GM19193 (cell line): ENCODE results near the gene TRIM8.

Source experiments
- POLR2A ChIP-seq: IDR thresholded peaks from 4 replicates; pipeline ENCODE4 v1.6.1; 2011; ENCODE audit not compliant: insufficient read depth, insufficient read length; ENCODE audit errors: extremely low read depth

Gene TRIM8

GRCh38 chr10:102660888-102661657, 16.8 kb downstream of the TRIM8 start:
- peak; percentile 45 for TF ChIP-seq POLR2A

GRCh38 chr10:102661658-102662028, 17.4 kb downstream of the TRIM8 start:
- TF ChIP-seq POLR2A: no peak

- no peak for TF ChIP-seq POLR2A
Observed at GRCh38 chr10:102665904-102666509, 21.7 kb downstream of the TRIM8 start.

GRCh38 chr10:102668326-102669107, 24.2 kb downstream of the TRIM8 start:
- TF ChIP-seq POLR2A: no peak

- TF ChIP-seq POLR2A: no peak
Observed at GRCh38 chr10:102669206-102670064, 25.2 kb downstream of the TRIM8 start.

GRCh38 chr10:102670065-102670670, 25.9 kb downstream of the TRIM8 start:
- TF ChIP-seq POLR2A: no peak

- TF ChIP-seq POLR2A: no peak
Observed at GRCh38 chr10:102670871-102671434, 26.7 kb downstream of the TRIM8 start.

GRCh38 chr10:102673236-102673818, 29.0 kb downstream of the TRIM8 start:
- TF ChIP-seq POLR2A: no peak

- TF ChIP-seq POLR2A: no peak
Observed at GRCh38 chr10:102673819-102674511, 29.7 kb downstream of the TRIM8 start.

- TF ChIP-seq POLR2A: no peak
Observed at GRCh38 chr10:102674566-102674965, 30.3 kb downstream of the TRIM8 start.

- TF ChIP-seq POLR2A: no peak
Observed at GRCh38 chr10:102675011-102675665, 30.9 kb downstream of the TRIM8 start.

GRCh38 chr10:102675666-102676533, 31.6 kb downstream of the TRIM8 start:
- TF ChIP-seq POLR2A: no peak
